MM.1S (cell line): Measurements from ENCODE around the gene SLCO3A1.
"Not testable (repeated sequence)": the region's sequence is repeated elsewhere in the genome, so short reads cannot be mapped to it uniquely, and the experiment has no call there.

Experiments used
- DNase-seq: peaks from one replicate; pipeline ENCODE4 v3.0.0-alpha.2; 2015
- H2AFZ ChIP-seq: fragments of 300-600 bp; sonication (generic); 2 replicates; pipeline ENCODE4 v1.6.0; 2016; ENCODE audit warnings: antibody characterized with exemption, low read length
- H3F3A ChIP-seq: fragments of 300-600 bp; sonication (generic); 2 replicates; pipeline ENCODE4 v1.6.1; 2016; ENCODE audit warnings: mild to moderate bottlenecking, antibody characterized with exemption, low read length, moderate library complexity, mixed read lengths; ENCODE audit not compliant: insufficient read depth
- H3K27ac ChIP-seq: fragments of 300-600 bp; sonication (generic); 2 replicates; pipeline ENCODE4 v1.5.1; 2016; ENCODE audit warnings: mild to moderate bottlenecking, low read length
- H3K27me3 ChIP-seq: fragments of 300-600 bp; sonication (generic); replicated peaks from 2 replicates; pipeline ENCODE4 v1.6.0; 2016; ENCODE audit warnings: low read length; ENCODE audit not compliant: insufficient read depth
- H3K36me3 ChIP-seq: fragments of 300-600 bp; sonication (generic); replicated peaks from 2 replicates; pipeline ENCODE4 v1.6.1; 2016; ENCODE audit warnings: mild to moderate bottlenecking, low read length, mixed read lengths; ENCODE audit not compliant: insufficient read depth
- H3K4me1 ChIP-seq: fragments of 300-600 bp; sonication (generic); 2 replicates; pipeline ENCODE4 v1.6.1; 2016; ENCODE audit warnings: low read length, mixed read lengths
- H3K4me2 ChIP-seq: fragments of 300-600 bp; sonication (generic); 2 replicates; pipeline ENCODE4 v1.6.0; 2016; ENCODE audit warnings: low read depth, low read length
- H3K4me3 ChIP-seq: fragments of 300-600 bp; sonication (generic); 2 replicates; pipeline ENCODE4 v1.5.1; 2016; ENCODE audit warnings: low read length, mixed read lengths
- H3K79me2 ChIP-seq: fragments of 300-600 bp; sonication (generic); 2 replicates; pipeline ENCODE4 v1.6.1; 2016; ENCODE audit warnings: mixed run types, low read length, mixed read lengths
- H3K9ac ChIP-seq: fragments of 300-600 bp; sonication (generic); 2 replicates; pipeline ENCODE4 v1.6.1; 2016; ENCODE audit warnings: low read length, mixed read lengths
- H3K9me2 ChIP-seq: fragments of 300-600 bp; sonication (generic); replicated peaks from 2 replicates; pipeline ENCODE4 v1.6.1; 2016; ENCODE audit warnings: mild to moderate bottlenecking, low read length, mixed read lengths; ENCODE audit not compliant: insufficient read depth
- H3K9me3 ChIP-seq: fragments of 300-600 bp; sonication (generic); replicated peaks from 2 replicates; pipeline ENCODE4 v1.6.1; 2016; ENCODE audit warnings: mild to moderate bottlenecking, low read length, mixed read lengths; ENCODE audit not compliant: insufficient read depth
- H4K20me1 ChIP-seq: fragments of 300-600 bp; sonication (generic); 2 replicates; pipeline ENCODE4 v1.6.1; 2016; ENCODE audit warnings: mild to moderate bottlenecking, low read length, moderate library complexity, mixed read lengths; ENCODE audit not compliant: insufficient read depth
- EZH2 ChIP-seq: fragments of 300-600 bp; sonication (generic); optimal IDR thresholded peaks from 2 replicates; pipeline ENCODE3; 2017; ENCODE audit warnings: low read depth, mild to moderate bottlenecking, antibody characterized with exemption, low read length, mixed read lengths
- EZH2phosphoT487 ChIP-seq: fragments of 300-600 bp; sonication (generic); IDR thresholded peaks from 2 replicates; pipeline ENCODE4 v1.6.1; 2018; ENCODE audit warnings: antibody characterized with exemption, low read length
- TF ChIP-seq, protein P1 (sequence below): fragments of 300-600 bp; sonication (generic); IDR thresholded peaks from 2 replicates; pipeline ENCODE4 v1.5.1; 2016; ENCODE audit warnings: antibody characterized with exemption, low read length, mixed read lengths

Gene SLCO3A1

DNA sequence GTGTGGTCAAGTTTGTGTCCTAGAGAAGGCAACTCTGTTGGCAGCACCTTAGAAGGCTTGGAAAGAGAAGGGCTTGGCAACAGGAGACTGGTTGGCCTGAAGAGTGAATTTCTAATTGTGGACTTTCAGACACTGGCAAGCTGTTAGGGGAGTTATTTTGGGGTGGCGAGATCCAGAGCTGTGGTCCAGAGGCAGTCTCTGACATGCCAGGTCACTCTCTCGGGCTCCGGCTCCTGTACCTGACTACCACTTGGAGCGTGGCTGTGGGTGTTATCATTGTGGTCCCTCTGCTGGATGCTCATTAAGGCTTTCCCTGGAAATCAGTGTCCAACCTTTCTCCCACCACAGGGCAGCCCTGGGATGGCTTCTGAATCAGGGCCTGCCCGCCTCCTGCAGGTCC lies 209.0 kb downstream of the SLCO3A1 start:
- no peaks in the 10 kb centered on the region for H3K36me3 ChIP-seq
- no peak overlapping the region for H3K9ac ChIP-seq
- no peaks in the 10 kb centered on the region for H3K4me1 ChIP-seq
- no peaks in the 10 kb centered on the region for H3K9me2 ChIP-seq
- H3K79me2 ChIP-seq, result no peaks in the 10 kb centered on the region
- H2AFZ ChIP-seq, result no peak overlapping the region
- H3F3A ChIP-seq, result no peaks in the 10 kb centered on the region
- no peak for DNase-seq
- no peaks in the 10 kb centered on the region for H3K27me3 ChIP-seq
- no peaks in the 10 kb centered on the region for H4K20me1 ChIP-seq
- H3K9me3 ChIP-seq, result no peaks in the 10 kb centered on the region
- no peak overlapping the region for H3K27ac ChIP-seq
- H3K4me2 ChIP-seq, result no peak overlapping the region
- no peak for TF ChIP-seq EZH2phosphoT487
- no peak for TF ChIP-seq EZH2
- TF ChIP-seq, protein P1, sequence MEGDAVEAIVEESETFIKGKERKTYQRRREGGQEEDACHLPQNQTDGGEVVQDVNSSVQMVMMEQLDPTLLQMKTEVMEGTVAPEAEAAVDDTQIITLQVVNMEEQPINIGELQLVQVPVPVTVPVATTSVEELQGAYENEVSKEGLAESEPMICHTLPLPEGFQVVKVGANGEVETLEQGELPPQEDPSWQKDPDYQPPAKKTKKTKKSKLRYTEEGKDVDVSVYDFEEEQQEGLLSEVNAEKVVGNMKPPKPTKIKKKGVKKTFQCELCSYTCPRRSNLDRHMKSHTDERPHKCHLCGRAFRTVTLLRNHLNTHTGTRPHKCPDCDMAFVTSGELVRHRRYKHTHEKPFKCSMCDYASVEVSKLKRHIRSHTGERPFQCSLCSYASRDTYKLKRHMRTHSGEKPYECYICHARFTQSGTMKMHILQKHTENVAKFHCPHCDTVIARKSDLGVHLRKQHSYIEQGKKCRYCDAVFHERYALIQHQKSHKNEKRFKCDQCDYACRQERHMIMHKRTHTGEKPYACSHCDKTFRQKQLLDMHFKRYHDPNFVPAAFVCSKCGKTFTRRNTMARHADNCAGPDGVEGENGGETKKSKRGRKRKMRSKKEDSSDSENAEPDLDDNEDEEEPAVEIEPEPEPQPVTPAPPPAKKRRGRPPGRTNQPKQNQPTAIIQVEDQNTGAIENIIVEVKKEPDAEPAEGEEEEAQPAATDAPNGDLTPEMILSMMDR, result no peak
- no peak overlapping the region for H3K4me3 ChIP-seq

DNA sequence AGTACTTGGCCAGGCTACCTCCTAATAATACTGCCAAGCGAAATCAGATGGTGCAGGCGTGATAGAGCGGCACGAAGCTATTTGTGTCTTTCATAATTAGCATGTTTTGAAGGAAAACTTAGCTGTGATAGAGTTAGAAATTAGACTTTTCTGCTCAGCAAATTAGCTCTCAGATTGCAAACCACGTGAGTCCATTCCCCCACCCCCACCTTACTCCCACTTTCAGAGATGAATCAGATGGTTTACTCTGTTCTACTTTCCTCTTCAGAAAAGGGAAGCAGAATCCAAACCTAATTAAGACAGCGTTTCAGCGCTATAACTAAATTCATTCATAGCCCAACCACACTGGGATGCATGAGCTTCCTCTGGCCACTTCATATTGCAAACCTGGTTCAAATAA lies 214.6 kb downstream of the SLCO3A1 start:
- H3K27me3 ChIP-seq, result no peaks in the 10 kb centered on the region
- TF ChIP-seq, protein P1, result no peak
- TF ChIP-seq EZH2phosphoT487, result no peak
- no peak for TF ChIP-seq EZH2
- no peaks in the 10 kb centered on the region for H3K4me1 ChIP-seq
- H3K36me3 ChIP-seq, result no peaks in the 10 kb centered on the region
- H3K9me3 ChIP-seq, result no peaks in the 10 kb centered on the region
- no peak for DNase-seq
- no peaks in the 10 kb centered on the region for H4K20me1 ChIP-seq
- no peak overlapping the region for H2AFZ ChIP-seq
- no peak overlapping the region for H3K9ac ChIP-seq
- no peak overlapping the region for H3K4me3 ChIP-seq
- no peak overlapping the region for H3K4me2 ChIP-seq
- H3K79me2 ChIP-seq, result no peaks in the 10 kb centered on the region
- H3K27ac ChIP-seq, result no peak overlapping the region
- no peaks in the 10 kb centered on the region for H3F3A ChIP-seq
- no peaks in the 10 kb centered on the region for H3K9me2 ChIP-seq

DNA sequence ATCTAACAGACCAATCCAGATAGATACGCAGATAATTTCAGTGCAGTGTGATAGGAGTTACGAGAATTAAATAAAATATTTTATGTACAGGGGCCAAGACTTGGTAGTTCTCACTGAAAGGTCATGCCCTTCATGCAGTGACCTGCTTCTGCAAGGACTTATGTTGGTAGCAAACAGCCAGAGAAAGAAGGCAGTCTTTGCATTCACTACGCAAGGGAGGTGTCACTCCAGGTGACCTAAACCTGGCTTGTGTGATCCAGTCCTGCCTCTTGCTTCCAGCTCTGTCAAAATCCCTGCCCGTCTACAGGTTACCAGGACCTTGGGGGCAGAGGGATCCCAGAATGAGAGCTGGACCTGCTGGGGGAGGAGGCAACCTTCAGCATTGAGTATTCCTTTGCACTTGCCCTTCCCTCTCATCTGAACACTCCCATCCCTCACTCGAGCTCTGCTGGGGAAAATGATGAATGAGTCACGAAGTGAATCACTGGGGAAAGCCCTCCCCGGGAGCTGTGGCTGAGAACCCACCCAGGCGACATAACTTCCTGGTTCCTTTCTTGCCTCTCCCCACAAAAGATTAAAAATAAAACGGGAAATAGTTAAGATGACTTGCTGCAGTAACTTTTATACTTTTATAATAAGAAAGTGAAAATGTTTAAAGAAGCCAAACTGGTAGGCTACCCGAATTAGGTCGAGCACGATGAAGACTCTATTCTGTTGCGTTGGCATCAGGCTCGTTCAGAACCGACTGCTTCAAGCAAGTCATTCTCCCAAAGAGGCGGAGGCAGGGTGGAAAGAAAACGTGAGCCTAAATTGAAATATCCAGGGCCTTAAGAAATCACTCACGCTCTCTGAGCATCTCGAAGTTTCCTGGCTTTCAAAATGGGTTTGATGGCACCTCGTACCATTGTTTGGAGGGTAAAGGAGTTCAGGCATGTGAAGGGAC lies 216.1 kb downstream of the SLCO3A1 start:
- no peak overlapping the region for H3K4me3 ChIP-seq
- H3K9me2 ChIP-seq, result no peaks in the 10 kb centered on the region
- H2AFZ ChIP-seq, result no peak overlapping the region
- no peaks in the 10 kb centered on the region for H4K20me1 ChIP-seq
- no peaks in the 10 kb centered on the region for H3K9me3 ChIP-seq
- no peaks in the 10 kb centered on the region for H3K4me1 ChIP-seq
- no peaks in the 10 kb centered on the region for H3K27me3 ChIP-seq
- no peaks in the 10 kb centered on the region for H3F3A ChIP-seq
- no peaks in the 10 kb centered on the region for H3K36me3 ChIP-seq
- DNase-seq, result no peak
- H3K79me2 ChIP-seq, result no peaks in the 10 kb centered on the region
- TF ChIP-seq, protein P1, result no peak
- TF ChIP-seq EZH2phosphoT487 (no peak), EZH2 (no peak)
- no peak overlapping the region for H3K9ac ChIP-seq
- H3K4me2 ChIP-seq, result no peak overlapping the region
- no peak overlapping the region for H3K27ac ChIP-seq

DNA sequence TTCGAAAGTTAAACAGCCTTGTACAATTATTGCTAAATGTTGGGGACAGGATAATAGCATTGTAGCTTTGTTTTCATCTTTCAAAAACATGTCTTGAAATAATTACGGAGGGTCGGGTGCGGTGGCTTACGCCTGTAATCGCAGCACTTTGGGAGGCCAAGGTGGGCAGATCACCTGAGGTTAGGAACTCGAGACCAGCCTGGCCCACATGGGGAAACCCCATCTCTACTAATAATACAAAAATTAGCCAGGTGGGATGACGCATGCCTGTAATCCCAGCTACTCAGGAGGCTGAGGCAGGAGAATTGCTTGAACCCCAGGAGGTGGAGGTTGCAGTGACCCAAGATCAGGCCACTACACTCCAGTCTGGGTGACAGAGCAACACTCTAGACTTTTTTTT lies 216.7 kb downstream of the SLCO3A1 start:
- H3F3A ChIP-seq, H2AFZ ChIP-seq, H3K36me3 ChIP-seq, H3K4me3 ChIP-seq, H3K4me1 ChIP-seq, H4K20me1 ChIP-seq, DNase-seq, H3K27ac ChIP-seq, H3K79me2 ChIP-seq, H3K9me3 ChIP-seq, H3K9ac ChIP-seq, H3K9me2 ChIP-seq, H3K4me2 ChIP-seq, H3K27me3 ChIP-seq: not testable (repeated sequence)
